Measurements from ENCODE around the gene EPG5. TPM values are rescaled to one million over a fixed set of nuclear protein-coding genes. Genes with fewer than 3 reads are reported as not detected.

Gene EPG5
- total RNA-seq, 4 donors from 2014 or later = 24.3 to 42.2 (median 35.6) TPM

- H3K4me3 ChIP-seq = no peak overlapping the region
- TF ChIP-seq CTCF (IDR thresholded peaks at IDR 0.05) (no peak), POLR2A (IDR thresholded peaks at IDR 0.05) (no peak), EP300 (IDR thresholded peaks at IDR 0.05; ENCODE audit: low read depth) (no peak), POLR2AphosphoS5 (IDR thresholded peaks at IDR 0.05) (no peak)
- in situ Hi-C loops (cut with MboI; ENCODE audit: low pct_ligation_motif_present in 1 of 4, low pct_unique_long_range_greater_than_20kb in 1 of 4, low sequenced_read_pairs in 3 of 4) = no loop called here
- no peaks in the 10 kb centered on the region for H3K4me1 ChIP-seq
- 97 to 100% methylated on average over 1 of the region's 1 CpG for WGBS, 2 donors (ENCODE audit: low coverage in 1 of 2)
- H3K27ac ChIP-seq = no peak overlapping the region
- H3K9me3 ChIP-seq = no peaks in the 10 kb centered on the region
- H3K27me3 ChIP-seq = no peaks in the 10 kb centered on the region
- intact Hi-C loops (cut with DNase I; ENCODE audit: low total_unique reads) = no loop called here
- peaks cover 0 to 66% (median 17%) of the 10 kb centered on the region in 4 donors for H3K36me3 ChIP-seq
- no peak for DNase-seq
These were observed 65.4 kb downstream of the EPG5 start for GRCh38 chr18:45901654-45902210.

GRCh38 chr18:45900623-45901022 is 66.5 kb downstream of the EPG5 start:
- intact Hi-C loops (cut with DNase I; ENCODE audit: low total_unique reads) (no loop called here), in situ Hi-C loops (cut with MboI; ENCODE audit: low pct_ligation_motif_present in 1 of 4, low pct_unique_long_range_greater_than_20kb in 1 of 4, low sequenced_read_pairs in 3 of 4) (no loop called here)
- no peaks in the 10 kb centered on the region for H3K9me3 ChIP-seq
- TF ChIP-seq POLR2A (IDR thresholded peaks at IDR 0.05) (no peak), CTCF (IDR thresholded peaks at IDR 0.05) (no peak), POLR2AphosphoS5 (IDR thresholded peaks at IDR 0.05) (no peak), EP300 (IDR thresholded peaks at IDR 0.05; ENCODE audit: low read depth) (no peak)
- no peak overlapping the region for H3K4me3 ChIP-seq
- no peaks in the 10 kb centered on the region for H3K27me3 ChIP-seq
- no peak for DNase-seq
- WGBS, 2 donors (ENCODE audit: low coverage in 1 of 2) = 92 to 95% methylated on average over 4 of the region's 4 CpGs
- no peaks in the 10 kb centered on the region for H3K4me1 ChIP-seq
- H3K27ac ChIP-seq = no peak overlapping the region
- peaks cover 0 to 62% (median 17%) of the 10 kb centered on the region in 4 donors for H3K36me3 ChIP-seq

GRCh38 chr18:45896991-45897390 is 70.1 kb downstream of the EPG5 start:
- in situ Hi-C loops (cut with MboI; ENCODE audit: low pct_ligation_motif_present in 1 of 4, low pct_unique_long_range_greater_than_20kb in 1 of 4, low sequenced_read_pairs in 3 of 4) (loop anchor here in 1 of 4 donors (25.0 kb wide), 1 partner anchor 235 kb away; no protein-coding TSS in a partner anchor), intact Hi-C loops (cut with DNase I; ENCODE audit: low total_unique reads) (no loop called here)
- Histone ChIP-seq H3K4me3 (no peak overlapping the region), H3K27ac (no peak overlapping the region), H3K27me3 (no peaks in the 10 kb centered on the region), H3K36me3 (peaks cover 0 to 51% (median 10%) of the 10 kb centered on the region in 4 donors), H3K9me3 (no peaks in the 10 kb centered on the region), H3K4me1 (no peaks in the 10 kb centered on the region)
- no peak for TF ChIP-seq CTCF (IDR thresholded peaks at IDR 0.05)
- DNase-seq = no peak

- intact Hi-C loops (cut with DNase I; ENCODE audit: low total_unique reads) (no loop called here), in situ Hi-C loops (cut with MboI; ENCODE audit: low pct_ligation_motif_present in 1 of 4, low pct_unique_long_range_greater_than_20kb in 1 of 4, low sequenced_read_pairs in 3 of 4) (loop anchor here in 1 of 4 donors (25.0 kb wide), 1 partner anchor 234 kb away; no protein-coding TSS in a partner anchor)
- peaks cover 0 to 49% (median 10%) of the 10 kb centered on the region in 4 donors for H3K36me3 ChIP-seq
- DNase-seq = no peak
- no peaks in the 10 kb centered on the region for H3K9me3 ChIP-seq
- H3K27ac ChIP-seq = no peak overlapping the region
- TF ChIP-seq POLR2A (IDR thresholded peaks at IDR 0.05) (no peak), CTCF (IDR thresholded peaks at IDR 0.05) (no peak), EP300 (IDR thresholded peaks at IDR 0.05; ENCODE audit: low read depth) (no peak), POLR2AphosphoS5 (IDR thresholded peaks at IDR 0.05) (no peak)
- H3K4me3 ChIP-seq = no peak overlapping the region
- WGBS, 2 donors (ENCODE audit: low coverage in 1 of 2) = 90 to 94% methylated on average over 5 to 7 of the region's 7 CpGs
- no peaks in the 10 kb centered on the region for H3K4me1 ChIP-seq
- no peaks in the 10 kb centered on the region for H3K27me3 ChIP-seq
These were observed 70.7 kb downstream of the EPG5 start for GRCh38 chr18:45896452-45896851.
